T follicular helper cell (primary cell): Measurements from ENCODE around the gene BCL2.

Experiments
- DNase-seq: peaks from one replicate; pipeline ENCODE4 v3.0.0-alpha.2; 2020; ENCODE audit warnings: low read depth

The BCL2 gene

DNA sequence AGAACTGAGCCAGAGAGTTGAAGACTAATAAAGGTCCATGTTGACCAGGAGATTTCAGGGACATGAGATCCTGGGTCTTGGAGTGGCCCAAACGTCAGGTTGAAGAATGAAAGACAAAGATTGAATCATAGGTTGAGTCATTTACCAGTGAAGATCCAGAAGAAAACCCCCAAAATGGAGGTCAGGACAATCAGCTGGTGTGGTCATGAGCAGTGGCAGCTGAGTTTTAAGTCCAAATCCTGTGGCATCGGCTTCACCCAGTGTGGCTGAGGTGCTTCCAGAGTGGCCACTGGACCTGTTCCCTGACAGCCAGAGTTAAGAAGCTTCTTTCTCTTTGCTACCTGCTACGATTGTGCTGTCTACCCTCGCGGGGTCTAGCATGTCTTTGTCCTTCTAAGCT lies 234.0 kb downstream of the BCL2 start:
- DNase-seq = no peak

DNA sequence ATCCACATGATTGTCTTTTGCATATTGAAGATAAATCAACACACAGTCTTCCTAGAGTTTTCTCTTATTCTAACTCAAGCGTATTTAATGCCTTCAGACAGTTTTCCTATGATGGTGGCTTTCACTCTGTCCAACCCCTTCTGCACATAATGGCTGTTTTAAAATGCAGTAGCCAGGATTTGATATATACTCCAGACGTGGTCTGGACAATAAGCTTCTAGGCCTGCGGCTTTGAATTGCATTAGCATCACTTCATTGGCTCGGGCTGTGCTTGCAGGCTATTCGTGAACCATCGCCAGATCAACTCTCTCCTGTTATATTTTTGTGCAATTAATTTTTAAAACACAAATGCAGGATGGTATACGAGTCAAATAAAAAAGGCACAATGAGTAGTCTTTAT lies 235.3 kb downstream of the BCL2 start:
- no peak for DNase-seq

DNA sequence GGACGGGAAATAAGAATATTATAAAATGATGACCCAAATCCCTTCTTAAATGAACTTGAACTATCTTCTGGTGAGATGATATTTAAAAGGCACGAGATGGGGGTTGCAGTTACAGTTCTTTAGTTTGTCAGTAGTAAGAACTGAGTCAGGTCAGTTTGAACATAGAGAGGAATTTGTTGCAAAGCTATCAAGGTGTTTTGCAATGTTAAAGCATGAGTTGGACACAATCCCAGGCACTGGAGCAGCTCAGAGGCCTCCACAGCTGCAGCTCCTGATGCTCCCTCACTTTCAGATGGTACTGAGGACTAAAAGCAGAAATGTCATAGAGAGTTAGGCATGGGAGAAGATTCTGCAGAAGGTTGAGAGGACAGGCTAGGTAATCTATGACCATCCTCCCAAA lies 236.0 kb downstream of the BCL2 start:
- DNase-seq = no peak

DNA sequence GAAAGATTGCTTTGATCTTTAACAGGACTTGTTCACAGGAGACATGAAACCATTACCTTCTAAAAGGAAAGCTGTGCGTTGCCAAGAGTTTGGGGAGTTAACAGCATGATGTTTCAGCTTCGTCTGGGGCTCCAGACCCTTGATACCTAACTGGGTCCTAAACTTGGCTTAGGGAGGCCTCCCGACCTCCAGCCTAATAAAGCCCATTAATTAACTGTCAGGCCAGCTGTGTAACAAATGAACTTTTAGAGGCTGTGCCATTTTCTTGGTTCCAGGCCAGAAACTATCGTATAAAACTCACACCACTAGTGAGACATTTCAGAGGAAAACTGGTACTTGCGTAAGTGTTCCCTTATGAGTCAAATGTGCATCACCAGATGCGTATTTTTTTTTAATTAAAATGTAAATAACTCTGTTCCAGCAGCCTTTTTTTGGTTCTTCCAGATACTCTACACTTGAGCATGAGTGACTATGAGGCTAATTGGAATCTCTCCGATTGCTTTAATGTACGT lies 236.5 kb downstream of the BCL2 start:
- no peak for DNase-seq

DNA sequence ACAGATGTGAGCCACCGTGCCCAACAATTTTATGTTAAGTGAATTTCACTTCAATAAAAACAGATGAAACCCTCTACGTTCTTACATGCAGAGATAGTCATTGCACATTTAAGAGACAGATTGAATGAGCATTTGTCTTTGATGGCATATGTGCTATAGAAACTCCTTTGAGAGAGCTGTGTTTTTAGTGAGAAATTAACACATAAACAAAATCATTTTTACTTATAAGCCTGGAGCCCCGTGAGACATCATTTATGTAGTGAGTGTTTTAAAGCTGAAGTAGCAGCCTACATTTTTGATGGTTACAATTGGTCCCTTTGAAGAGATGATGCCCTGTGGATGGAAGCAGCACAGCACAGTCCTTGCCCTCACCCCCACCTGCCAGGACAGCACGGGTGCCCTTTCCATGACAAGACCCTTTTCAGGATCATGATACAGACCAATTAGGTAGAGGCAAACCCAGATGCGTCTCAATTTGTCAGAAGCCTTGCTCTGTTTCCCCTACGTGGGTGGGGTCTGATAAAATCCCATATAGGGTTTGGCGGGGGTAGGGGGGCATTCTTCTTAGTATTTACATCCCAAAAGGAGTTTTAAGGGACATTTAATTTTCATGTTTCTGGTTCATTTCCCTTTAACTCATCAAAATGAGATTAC lies 237.1 kb downstream of the BCL2 start:
- DNase-seq = no peak

DNA sequence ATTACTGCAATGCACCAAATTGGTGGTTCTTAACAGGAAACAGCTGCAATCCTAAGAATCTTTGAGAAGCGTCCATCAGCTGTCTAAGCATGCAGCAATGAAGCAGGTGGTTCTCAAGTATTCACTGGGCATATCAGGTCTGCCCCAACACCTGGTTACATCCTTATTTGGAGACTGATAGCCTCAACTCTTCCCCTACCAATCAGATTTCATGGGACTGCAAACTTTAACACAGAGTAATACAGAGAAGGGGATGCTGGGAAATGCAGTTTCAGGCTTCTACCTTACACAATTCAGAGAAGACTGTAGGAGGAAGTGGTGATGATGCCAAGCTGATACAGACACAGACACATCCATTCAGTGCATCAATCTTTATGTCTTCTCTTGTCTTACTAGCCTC lies 240.5 kb downstream of the BCL2 start:
- no peak for DNase-seq

DNA sequence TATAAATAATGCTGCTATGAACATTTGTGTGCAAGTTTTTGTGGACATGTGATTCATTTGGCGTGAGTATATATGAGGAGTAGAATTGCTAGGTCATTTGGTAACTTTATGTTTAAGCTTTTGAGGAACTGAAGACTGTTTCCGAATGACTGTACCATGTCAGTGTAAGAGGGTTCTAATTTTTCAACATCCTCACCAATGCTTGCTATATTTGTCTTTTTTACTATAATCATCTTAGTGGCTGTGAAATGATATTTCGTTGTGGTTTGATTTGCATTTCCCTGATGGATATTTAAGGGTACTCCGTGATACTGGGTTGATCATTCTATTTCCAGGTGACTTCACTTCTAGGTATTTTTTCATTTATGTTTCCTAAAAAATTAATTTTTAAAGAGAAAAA lies 241.1 kb downstream of the BCL2 start:
- DNase-seq = no peak

DNA sequence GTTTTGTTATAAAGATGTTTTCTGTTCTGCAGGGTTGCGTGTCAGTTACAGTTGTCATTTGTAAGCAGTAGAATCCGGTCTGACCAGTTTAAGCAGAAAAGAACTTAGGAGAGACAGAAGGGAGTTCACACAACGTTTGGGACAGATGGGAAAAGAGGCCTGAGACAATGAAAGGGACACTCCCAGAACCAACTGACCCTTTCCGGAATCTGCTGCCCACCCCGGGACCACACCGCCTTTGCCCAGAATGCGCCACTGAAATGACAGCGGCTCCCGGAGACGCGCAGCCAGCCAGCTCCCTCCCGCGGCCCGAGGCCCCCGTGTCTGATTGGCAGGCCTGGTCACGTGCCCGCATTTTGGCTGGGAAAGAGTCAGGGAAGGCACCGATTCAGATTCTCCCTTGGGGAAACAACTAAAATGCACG lies 244.6 kb downstream of the BCL2 start:
- DNase-seq = peak; percentile 43

DNA sequence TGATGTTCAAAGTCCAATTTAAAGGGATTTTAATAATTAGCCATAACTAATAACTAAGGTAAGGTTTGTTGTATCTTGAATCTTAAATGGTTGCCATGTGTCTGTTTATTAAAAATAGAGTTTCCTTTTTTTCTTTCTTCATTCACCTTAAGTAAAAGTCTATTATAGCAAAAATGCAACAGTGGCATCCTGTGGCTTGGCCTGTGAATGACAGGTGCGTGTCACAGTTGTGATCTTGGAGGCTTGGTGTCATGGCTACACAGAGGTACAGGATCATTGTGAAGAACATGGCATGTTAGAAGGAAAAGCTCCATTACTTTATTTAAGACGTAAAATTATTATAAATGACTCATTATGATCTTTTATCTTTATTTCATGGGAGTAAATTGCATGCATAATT lies 246.1 kb downstream of the BCL2 start:
- DNase-seq = no peak
